HG03135 (cell line): ENCODE results near the gene CHTOP.
"Not testable (repeated sequence)": the region's sequence is repeated elsewhere in the genome, so short reads cannot be mapped to it uniquely, and the experiment has no call there.

Source experiments
- ATAC-seq: cut with Tn5 transposase; IDR thresholded peaks from one replicate; pipeline ENCODE4 v1.9.1; 2021; ENCODE audit warnings: mild to moderate bottlenecking, moderate library complexity; ENCODE audit not compliant: unreplicated experiment

The CHTOP gene

DNA sequence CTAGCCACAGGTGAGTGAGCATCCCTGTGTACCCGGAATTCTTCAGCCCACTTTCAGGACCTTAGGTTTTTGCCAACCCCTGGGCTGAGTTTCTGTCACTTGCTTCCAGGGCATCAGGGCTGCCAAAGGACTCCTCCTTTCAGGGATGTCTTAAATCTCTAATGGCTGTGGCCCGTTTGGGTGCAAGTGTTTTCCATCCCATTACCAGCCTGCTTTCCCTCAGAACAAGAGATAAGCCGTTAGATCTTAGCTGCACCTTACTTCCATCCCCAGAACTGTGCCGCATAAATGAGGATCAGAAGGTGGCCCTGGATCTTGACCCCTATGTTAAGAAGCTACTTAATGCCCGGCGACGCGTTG is 25.3 kb downstream of the CHTOP start:
- ATAC-seq: no peak

- no peak for ATAC-seq
Measured at GRCh38 chr1:153659656-153660055, 25.8 kb downstream of the CHTOP start.

- ATAC-seq: no peak
Measured at GRCh38 chr1:153661111-153661708, 27.3 kb downstream of the CHTOP start.

DNA sequence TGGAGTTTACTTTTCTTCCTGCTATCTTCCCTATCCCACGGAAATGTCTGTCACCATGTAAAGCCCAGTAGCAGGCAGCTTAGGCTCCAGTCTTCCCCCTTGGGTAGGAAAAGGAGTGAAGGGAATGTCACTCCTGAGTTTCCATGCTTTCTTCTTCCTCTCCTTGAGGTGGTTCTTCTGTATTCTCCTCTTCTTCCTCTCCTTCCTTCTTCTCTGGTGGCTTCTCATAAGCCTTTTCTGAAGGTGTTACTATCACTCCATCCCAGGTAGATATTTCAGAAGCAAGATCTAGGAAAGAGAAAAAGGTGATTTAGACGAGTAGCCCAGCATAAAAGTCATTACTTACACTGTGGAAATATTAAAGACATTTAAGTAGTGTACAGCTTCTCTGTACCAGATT is 28.4 kb downstream of the CHTOP start:
- no peak for ATAC-seq

- no peak for ATAC-seq
Measured at GRCh38 chr1:153663211-153663610, 29.3 kb downstream of the CHTOP start.

DNA sequence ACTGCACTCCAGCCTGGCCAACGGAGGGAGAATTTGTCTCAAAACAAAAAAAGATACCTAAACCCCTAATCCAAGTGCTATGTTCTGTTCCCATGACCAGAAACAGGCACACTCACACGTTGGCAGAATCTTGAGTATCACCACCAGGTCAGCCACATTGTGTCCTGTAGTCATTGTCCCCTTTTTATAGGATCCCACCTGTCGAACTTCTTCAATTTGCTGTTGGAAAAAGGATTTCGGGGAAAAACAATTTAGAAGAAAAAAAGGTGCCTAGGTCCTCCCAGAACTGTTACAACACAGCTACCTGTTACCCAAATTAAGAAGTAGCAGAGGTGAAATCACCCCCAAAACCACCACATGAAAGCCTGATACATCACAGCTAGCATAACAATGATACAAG is 33.6 kb downstream of the CHTOP start:
- no peak for ATAC-seq

GRCh38 chr1:153668672-153669071 is 34.8 kb downstream of the CHTOP start:
- ATAC-seq: not testable (repeated sequence)

GRCh38 chr1:153669606-153670005 is 35.7 kb downstream of the CHTOP start:
- ATAC-seq: no peak

DNA sequence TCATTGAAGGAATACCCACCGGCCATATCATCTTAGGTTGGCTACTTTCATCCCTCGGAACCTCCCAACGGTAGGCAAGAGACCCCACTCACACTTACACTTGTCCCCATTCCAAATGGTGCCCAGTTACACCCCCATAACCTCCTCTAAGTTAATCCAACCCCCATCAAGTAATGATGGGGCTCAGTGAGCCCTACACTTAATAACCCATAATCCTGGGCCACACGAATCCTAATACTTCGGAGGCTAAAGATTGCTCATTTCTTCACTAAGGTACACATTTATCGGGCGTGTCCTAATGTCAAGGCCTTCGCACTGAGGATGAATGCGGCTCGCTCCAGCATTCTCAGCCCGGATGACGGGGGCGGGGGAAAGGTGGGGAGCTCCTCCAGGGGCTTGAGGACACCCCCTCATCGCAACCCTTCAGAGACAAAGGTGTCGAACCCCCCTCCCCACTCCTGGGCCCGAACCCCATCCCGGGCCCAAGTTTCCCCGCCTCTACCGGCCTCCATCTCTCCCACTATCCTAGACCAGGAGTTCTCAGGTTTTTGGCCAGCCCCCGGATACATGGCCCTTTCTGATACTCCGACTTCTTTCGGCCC is 36.5 kb downstream of the CHTOP start:
- ATAC-seq: no peak

GRCh38 chr1:153670859-153671627 is 37.2 kb downstream of the CHTOP start, which contains the start of gene ILF2:
Gene ILF2 (minus strand): TSS chr1:153670993. CDS start chr1:153670922, 71 bp downstream.
- peak; percentile 95 for ATAC-seq

GRCh38 chr1:153671628-153672353 is 37.9 kb downstream of the CHTOP start:
- peak; percentile 15 for ATAC-seq

GRCh38 chr1:153673511-153673910 is 39.6 kb downstream of the CHTOP start:
- no peak for ATAC-seq

GRCh38 chr1:153677718-153678518 is 44.1 kb downstream of the CHTOP start:
- no peak for ATAC-seq

DNA sequence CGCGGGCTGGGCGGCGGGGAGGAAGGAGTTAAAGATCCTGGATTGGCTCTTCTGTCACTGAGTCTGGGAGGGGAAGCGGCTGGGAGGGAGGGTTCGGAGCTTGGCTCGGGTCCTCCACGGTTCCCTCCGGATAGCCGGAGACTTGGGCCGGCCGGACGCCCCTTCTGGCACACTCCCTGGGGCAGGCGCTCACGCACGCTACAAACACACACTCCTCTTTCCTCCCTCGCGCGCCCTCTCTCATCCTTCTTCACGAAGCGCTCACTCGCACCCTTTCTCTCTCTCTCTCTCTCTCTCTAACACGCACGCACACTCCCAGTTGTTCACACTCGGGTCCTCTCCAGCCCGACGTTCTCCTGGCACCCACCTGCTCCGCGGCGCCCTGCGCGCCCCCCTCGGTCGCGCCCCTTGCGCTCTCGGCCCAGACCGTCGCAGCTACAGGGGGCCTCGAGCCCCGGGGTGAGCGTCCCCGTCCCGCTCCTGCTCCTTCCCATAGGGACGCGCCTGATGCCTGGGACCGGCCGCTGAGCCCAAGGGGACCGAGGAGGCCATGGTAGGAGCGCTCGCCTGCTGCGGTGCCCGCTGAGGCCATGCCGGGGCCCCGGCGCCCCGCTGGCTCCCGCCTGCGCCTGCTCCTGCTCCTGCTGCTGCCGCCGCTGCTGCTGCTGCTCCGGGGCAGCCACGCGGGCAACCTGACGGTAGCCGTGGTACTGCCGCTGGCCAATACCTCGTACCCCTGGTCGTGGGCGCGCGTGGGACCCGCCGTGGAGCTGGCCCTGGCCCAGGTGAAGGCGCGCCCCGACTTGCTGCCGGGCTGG is 44.9 kb downstream of the CHTOP start, which contains the start of gene NPR1:
Gene NPR1 (plus strand): TSS at position 170 of the 818 bp plus-strand sequence. CDS start 421 bp downstream, at position 591.
- ATAC-seq: no peak

GRCh38 chr1:153679337-153680119 is 45.7 kb downstream of the CHTOP start:
- ATAC-seq: no peak

DNA sequence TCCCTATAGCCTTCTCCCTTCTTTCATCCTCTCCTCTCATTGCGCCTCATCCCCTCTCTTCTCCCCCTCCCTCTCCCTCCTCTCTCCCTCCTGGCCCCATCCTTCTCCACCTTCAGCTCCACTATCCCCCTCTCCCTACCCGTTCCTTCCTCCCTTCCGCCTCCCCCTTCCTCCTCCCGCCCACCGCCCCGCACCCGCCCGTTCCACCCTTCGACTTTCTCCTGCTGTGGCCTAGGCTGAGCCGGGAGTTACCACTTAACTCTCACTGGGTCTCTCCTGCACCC is 46.2 kb downstream of the CHTOP start:
- no peak for ATAC-seq

- ATAC-seq: no peak
Measured at GRCh38 chr1:153682730-153683129, 48.9 kb downstream of the CHTOP start.

DNA sequence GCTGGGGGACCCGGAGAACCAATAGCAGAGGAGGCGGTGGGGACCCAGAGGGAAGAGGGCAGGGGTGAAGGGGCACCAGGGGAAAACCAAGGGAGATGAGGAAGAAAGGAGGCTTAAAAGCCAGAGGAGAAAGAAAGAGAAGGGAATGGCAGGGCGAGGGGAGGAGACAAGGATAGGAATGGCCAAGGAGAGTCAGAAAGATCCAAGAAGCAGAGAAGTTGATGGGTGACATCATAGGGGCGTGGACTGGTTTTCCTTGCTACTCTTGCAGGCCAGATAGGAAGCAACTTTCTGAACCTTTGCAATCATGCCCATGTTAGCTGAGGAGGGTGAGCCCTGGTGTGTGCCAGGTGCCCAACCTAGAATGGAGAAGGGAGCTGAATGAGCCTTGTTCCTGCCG is 50.0 kb downstream of the CHTOP start:
- no peak for ATAC-seq

DNA sequence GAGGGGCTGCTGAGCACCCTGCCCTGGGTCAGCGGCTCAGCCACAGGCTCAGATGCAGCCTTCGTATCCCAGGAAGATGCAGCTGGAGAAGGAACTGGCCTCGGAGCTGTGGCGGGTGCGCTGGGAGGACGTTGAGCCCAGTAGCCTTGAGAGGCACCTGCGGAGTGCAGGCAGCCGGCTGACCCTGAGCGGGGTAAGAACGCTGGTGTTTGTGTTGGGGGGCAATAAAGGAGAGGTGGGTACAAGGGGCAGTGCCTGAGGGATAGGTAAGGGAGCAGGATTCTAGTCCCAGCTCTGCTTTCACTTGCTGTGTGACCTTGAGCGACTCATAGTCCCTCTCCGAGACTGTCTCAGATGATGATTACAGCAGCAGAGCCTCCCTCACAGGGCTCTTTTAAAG is 51.0 kb downstream of the CHTOP start:
- ATAC-seq: no peak
